HG03571 (cell line): ENCODE results near the gene SAG.
"Not testable (repeated sequence)": the region's sequence is repeated elsewhere in the genome, so short reads cannot be mapped to it uniquely, and the experiment has no call there.

Experiments
- ATAC-seq: cut with Tn5 transposase; IDR thresholded peaks from one replicate; pipeline ENCODE4 v1.9.1; 2021; ENCODE audit not compliant: unreplicated experiment

The SAG gene

GRCh38 chr2:233374776-233375175 lies 67.2 kb downstream of the SAG start:
- not testable (repeated sequence) for ATAC-seq

DNA sequence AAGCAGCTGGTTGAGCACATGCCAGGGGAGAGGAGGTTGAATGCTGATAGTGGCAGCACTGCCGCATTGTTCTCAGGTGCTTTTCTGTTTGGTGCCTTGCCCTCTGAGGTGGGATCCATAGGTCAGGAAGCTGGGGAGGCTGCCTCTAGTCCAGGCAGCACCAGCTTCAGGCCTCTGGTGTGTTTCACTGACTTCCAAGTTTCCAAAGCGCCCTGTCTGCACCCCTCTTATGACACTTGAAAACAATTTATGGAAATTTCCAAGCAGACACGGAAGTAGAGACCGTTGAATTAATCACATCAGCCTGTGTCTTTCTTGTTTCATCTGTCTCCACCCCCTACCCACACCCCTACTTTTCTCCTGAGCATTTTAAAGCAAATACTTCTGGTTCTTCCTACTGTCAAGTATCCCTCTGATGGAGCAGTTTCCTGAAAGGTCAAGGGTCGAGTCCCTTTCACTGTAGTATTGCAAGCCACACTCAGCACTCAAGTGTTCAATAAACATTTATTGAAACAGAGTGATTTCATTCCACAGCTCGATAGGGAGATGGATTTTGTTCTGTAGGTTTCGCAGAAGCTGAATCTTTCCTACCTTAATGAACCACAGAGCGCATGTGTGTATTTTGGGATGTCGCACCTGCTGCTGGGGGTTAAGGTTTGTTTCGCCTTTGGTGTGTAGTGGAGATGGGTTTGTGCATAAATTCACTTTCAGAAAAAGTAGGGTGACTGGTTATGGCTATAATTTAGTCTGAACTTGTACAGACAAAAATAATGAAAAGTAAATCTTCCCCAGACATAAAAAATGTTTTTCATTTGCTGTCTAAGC lies 68.1 kb downstream of the SAG start:
- no peak for ATAC-seq

- ATAC-seq: no peak
Observed at GRCh38 chr2:233379034-233379433, 71.4 kb downstream of the SAG start.

DNA sequence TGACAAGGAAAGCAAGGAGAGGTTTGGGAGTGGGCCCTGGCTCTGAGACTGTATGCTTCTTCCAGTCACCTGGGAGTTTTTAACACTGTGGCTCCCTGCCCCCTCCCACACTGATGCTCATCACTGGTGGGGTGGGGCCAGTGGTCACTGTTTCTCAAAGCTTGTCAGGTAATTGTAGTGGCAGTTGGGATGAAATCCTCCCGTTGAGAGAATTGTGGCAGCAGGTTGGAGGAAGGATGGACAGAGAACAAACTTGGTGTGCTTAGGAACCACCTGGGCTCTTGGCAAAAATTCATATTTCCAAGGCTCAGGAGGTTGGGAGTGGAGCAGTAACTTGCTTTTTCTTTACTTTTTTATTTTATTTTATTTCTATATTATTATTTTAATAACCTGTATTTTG lies 71.8 kb downstream of the SAG start:
- ATAC-seq: no peak

- ATAC-seq: peak; percentile 52
Observed at GRCh38 chr2:233380132-233380895, 72.7 kb downstream of the SAG start.

GRCh38 chr2:233380995-233381637 lies 73.5 kb downstream of the SAG start:
- no peak for ATAC-seq

- no peak for ATAC-seq
Observed at GRCh38 chr2:233381638-233381995, 74.0 kb downstream of the SAG start.

- ATAC-seq: no peak
Observed at GRCh38 chr2:233384015-233384414, 76.4 kb downstream of the SAG start.

- ATAC-seq: peak; percentile 12
Observed at GRCh38 chr2:233384811-233385488, 77.3 kb downstream of the SAG start.

GRCh38 chr2:233385489-233386044 lies 78.0 kb downstream of the SAG start:
- ATAC-seq: peak; percentile 49

DNA sequence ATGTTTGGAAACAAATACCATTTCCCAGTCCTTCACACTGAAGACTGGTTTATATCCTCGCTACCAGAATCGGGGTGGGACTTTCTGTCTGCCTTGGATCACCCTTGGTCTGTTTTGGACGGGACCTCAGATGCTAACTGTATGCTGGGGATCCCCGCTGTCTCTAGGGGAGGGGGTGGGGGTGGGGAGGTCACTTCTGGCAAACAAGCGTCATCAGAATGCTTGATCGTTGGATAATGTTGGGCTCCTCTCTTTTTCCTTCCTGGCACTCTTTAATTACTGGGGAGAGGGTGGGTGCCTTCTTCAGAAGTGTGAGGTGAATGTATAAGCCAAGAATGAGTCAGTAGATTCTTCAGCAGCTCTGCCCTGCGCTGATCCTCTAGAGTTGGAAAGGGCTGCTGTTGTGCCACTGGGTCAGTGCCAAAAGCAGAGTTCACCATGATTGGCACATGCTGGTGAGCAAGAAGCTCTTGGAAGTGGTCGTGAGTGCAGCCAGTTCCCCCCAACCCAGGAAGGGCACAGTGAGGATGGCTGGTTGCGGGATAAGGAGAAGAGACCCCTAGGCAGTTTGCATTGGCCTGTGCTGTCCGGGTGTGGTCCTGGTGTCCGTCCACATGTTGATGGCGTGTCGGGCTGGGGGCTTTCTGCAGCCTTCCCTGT lies 78.9 kb downstream of the SAG start:
- ATAC-seq: no peak

DNA sequence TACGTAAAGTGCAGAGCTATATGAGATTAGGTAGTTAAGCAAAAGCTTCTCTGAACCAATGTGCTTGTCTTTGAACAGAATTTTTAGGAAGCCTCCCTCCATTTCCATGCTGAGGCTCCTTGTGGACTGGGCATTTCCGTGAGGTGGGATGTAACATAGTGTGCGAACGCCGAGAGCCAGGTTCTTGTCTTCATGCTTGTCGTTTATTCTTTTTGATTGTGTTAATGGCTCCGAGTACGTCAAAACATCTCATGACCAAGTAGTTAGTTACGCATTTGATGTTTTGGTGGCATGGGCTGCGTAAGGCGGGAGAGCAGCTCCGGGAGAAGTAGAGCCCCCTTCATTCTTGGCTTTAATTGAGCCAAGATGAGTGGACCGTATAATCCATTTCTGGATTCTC lies 79.6 kb downstream of the SAG start:
- no peak for ATAC-seq

DNA sequence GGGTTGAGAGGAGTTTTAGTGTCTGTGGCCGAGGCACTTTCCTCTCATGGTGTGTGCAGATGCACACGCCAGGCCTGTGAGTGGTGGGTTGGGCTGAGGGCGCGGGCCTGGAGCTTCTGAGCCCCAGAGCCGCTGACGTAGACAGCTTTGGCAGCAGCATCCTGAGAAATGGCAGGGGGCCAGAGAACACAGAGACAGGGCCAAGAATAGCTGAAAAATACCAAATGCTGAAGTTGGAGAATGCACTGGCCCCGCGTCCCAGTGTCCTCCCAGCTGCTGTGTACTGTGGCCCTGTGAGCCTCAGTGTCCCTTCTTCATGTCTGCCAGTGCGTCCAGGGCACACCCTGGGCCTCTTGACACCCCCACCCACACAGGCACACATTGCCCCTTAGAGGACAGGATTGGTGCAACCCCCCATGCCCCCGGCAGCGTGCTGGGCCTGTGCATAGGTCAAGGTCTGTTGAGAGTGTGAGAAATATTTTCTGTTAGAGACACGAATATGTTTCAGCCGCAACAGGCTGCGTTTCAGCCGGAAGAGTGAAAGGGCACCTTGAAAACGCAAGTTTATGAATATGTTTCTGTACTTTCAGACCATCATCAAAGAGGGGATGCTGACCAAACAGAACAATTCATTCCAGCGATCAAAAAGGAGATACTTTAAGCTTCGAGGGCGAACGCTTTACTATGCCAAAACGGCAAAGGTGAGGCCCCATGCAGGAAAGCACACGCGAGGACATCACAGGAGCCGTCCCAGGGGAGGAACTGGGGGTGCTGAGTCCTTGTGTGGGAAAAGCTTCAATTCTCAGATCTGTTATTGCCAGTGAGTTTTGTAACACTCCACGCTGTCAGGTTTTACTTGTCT lies 80.3 kb downstream of the SAG start:
- ATAC-seq: no peak

GRCh38 chr2:233389601-233390125 lies 82.0 kb downstream of the SAG start:
- no peak for ATAC-seq

DNA sequence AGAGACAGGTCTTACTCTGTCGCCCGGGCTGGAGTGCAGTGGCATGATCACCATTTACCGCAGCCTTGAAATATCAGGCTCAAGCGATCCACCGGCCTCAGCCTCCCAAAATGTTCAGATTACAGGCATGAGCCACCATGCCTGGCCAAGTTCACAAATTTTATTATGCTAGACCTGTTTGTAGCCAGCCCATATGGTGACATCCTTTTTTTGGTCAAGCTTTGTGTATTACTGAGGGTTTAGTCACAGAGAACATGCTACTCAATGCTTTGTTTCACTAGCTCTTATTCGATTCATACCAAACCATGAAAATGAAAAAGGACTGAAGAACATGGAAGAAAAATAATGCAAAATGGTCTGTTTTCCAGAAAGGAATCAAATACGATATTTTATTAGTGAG lies 88.1 kb downstream of the SAG start:
- ATAC-seq: no peak
